Measurements from ENCODE around the gene TRAPPC3.

TRAPPC3 gene

DNA sequence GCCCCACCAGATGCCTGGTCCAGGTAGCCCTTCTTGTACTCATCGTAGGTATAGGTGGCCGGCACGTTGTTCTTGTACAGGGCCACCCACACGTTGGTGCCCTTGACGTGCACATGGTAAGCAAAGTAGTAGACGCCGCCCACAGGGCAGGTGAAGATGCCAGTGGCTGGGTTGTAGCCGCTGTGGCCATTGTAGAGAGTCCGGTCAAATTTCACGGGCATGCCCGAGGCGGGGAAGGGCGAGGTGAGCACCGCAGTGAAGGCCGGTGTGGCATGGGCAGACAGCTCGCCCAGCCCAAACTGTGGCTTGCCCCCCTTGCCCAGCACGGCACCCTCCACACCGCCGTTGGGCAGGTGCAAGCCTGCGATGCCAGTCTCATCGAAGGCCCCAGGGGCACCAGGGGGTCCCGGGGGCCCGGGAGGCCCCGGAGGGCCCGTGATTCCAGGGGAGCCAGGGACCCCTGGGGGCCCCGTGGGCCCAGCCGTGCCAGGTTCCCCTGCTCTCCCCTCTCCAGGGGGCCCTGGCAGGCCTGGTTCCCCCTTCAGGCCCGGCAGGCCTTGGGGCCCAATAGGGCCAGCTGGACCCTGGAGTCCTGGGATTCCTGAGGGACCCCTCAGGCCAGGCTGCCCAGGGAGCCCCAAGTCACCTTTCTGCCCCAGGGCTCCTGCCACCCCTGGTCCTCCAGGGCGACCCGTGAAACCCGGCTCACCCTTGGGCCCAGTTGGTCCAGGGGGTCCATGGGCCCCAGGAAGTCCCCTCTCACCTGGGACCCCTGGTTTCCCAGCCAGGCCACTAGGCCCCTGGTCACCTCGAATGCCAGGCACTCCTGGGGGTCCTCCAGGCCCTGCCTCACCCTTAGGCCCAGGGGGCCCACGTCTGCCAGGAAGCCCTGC, 51.3 kb downstream of the TRAPPC3 start:
- TF ChIP-seq GATA3 (IDR thresholded peaks at IDR 0.05; ENCODE audit: low read depth, low read length) (no peak), GATA2 (IDR thresholded peaks at IDR 0.05; ENCODE audit: low read depth, low read length) (no peak)

- TF ChIP-seq GATA2 (IDR thresholded peaks at IDR 0.05; ENCODE audit: low read depth, low read length) = no peak
- TF ChIP-seq GATA3 (IDR thresholded peaks at IDR 0.05; ENCODE audit: low read depth, low read length) = no peak
These were observed 52.5 kb downstream of the TRAPPC3 start for GRCh38 chr1:36096500-36097432.

GRCh38 chr1:36095760-36096405, 53.4 kb downstream of the TRAPPC3 start:
- TF ChIP-seq GATA3 (IDR thresholded peaks at IDR 0.05; ENCODE audit: low read depth, low read length) = no peak
- TF ChIP-seq GATA2 (IDR thresholded peaks at IDR 0.05; ENCODE audit: low read depth, low read length) = no peak

- TF ChIP-seq GATA2 (IDR thresholded peaks at IDR 0.05; ENCODE audit: low read depth, low read length) (no peak), GATA3 (IDR thresholded peaks at IDR 0.05; ENCODE audit: low read depth, low read length) (no peak)
These were observed 54.6 kb downstream of the TRAPPC3 start for GRCh38 chr1:36094621-36095061.

GRCh38 chr1:36093929-36094328, 55.4 kb downstream of the TRAPPC3 start:
- TF ChIP-seq GATA2 (IDR thresholded peaks at IDR 0.05; ENCODE audit: low read depth, low read length) = no peak
- TF ChIP-seq GATA3 (IDR thresholded peaks at IDR 0.05; ENCODE audit: low read depth, low read length) = no peak

GRCh38 chr1:36093226-36093625, 56.1 kb downstream of the TRAPPC3 start:
- TF ChIP-seq GATA3 (IDR thresholded peaks at IDR 0.05; ENCODE audit: low read depth, low read length) (no peak), GATA2 (IDR thresholded peaks at IDR 0.05; ENCODE audit: low read depth, low read length) (no peak)

DNA sequence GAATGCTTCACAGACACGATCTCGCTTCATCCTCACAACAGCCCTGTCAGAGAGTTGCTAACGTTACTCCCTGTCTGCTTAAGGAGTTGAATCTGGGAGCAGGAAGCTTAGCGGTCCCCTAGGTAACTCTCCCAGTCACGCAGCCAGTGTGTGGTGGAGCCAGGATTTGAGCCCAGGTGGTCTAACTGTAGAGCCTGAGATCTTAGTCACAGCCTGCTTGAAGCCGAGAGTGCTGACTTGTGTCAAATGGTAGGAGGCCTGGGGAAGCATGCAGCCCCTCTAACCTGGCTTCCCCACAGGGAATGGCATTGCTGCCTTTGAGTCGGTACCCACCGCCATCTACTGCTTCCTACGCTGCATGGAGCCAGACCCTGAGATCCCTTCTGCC, 56.5 kb downstream of the TRAPPC3 start:
- TF ChIP-seq GATA3 (IDR thresholded peaks at IDR 0.05; ENCODE audit: low read depth, low read length) = no peak
- TF ChIP-seq GATA2 (IDR thresholded peaks at IDR 0.05; ENCODE audit: low read depth, low read length) = no peak

DNA sequence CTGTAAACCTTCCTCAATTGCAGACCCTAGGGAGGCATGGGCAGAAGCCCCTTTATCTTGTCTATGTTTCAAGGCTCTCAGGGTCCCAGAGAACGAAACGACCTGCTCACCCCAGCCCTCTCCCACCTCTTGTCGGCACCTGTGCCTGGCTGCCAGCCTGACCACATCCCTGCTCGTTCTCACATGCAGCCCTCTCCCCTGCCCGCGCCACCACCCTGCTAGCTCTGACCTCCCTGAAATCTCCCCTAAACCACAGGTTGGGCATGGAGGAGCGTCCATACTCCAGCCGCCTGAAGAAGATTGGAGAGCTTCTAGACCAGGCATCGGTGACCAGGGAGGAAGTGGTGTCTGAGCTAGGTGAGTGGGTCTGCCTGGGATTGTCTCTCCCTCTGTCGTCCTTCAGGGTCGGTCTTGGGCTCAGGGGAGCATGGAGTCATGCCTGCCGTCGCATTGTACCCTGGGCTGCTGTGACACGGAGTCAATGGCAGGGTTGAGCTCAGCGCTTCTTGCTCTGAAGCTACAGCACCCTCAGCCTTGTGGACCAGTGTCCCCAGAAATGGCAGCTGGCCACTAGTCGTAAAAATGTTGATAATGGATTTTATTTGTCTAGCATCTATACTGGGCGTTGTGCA, 57.0 kb downstream of the TRAPPC3 start:
- no peak for TF ChIP-seq GATA3 (IDR thresholded peaks at IDR 0.05; ENCODE audit: low read depth, low read length)
- TF ChIP-seq GATA2 (IDR thresholded peaks at IDR 0.05; ENCODE audit: low read depth, low read length) = no peak

DNA sequence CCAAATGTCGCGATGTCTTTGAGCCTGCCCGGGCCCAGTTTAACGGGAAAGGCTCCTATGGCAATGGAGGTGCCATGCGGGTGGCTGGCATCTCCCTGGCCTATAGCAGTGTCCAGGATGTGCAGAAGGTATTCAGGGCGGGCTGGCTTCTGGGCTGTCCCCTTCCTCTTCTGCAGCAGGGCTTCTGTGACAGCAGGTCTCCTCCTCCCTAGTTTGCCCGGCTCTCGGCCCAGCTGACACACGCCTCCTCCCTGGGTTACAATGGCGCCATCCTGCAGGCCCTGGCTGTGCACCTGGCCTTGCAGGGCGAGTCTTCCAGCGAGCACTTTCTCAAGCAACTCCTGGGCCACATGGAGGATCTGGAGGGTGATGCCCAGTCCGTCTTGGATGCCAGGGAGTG, 57.6 kb downstream of the TRAPPC3 start:
- no peak for TF ChIP-seq GATA3 (IDR thresholded peaks at IDR 0.05; ENCODE audit: low read depth, low read length)
- TF ChIP-seq GATA2 (IDR thresholded peaks at IDR 0.05; ENCODE audit: low read depth, low read length) = no peak

DNA sequence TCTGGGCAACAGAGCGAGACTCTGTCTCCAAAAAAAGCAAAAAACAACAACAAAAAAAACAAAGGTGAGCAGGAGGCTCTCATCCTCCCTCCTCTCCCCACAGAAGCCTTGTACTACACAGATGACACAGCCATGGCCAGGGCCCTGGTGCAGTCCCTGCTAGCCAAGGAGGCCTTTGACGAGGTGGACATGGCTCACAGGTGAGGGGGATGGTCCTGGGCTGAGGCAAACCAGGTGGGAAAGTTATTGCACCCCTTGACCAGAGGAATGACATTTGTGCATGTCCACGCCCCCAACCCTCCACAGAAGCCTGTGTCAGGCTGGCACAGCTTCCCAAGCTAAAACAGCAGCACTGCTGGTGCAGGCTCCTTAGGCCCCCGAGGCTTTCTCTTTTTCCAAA, 58.1 kb downstream of the TRAPPC3 start:
- TF ChIP-seq GATA3 (IDR thresholded peaks at IDR 0.05; ENCODE audit: low read depth, low read length) (no peak), GATA2 (IDR thresholded peaks at IDR 0.05; ENCODE audit: low read depth, low read length) (no peak)

DNA sequence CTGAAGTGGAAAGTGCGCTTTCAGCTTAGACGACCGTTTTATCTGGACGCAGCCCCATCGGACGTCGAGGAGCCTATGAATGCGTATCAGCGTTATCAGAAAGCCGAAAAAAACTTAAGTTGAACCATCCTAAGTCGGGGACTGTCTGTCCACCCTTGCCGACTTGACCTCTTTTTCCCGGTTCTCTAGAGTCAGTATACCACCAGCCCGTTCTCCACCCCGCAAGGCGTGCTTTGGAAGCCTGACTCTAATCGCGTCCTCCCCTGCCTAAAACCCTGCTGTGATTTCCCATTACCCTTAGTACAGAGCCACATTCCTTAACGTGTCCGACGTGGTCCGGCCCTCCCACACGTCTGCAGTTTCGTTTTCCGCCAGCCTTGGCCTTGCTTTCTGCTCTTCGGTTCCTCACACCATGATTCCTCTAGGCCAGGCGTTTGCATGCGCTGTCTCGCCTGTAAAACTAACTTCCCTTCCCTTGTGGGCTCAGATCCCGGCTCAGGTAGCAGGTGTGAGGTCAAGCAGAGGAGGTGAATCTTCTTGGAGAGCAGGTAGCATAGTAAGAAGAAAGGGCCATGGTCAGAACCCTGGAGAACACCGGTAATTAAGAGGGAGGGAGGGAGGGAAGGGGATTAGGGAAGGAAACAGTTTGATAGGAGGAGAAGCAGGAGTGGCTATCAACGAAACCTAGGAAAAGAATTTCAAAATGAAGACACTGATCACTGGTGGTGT, 59.7 kb downstream of the TRAPPC3 start:
- no peak for TF ChIP-seq GATA2 (IDR thresholded peaks at IDR 0.05; ENCODE audit: low read depth, low read length)
- no peak for TF ChIP-seq GATA3 (IDR thresholded peaks at IDR 0.05; ENCODE audit: low read depth, low read length)

- TF ChIP-seq GATA2 (IDR thresholded peaks at IDR 0.05; ENCODE audit: low read depth, low read length) = no peak
- no peak for TF ChIP-seq GATA3 (IDR thresholded peaks at IDR 0.05; ENCODE audit: low read depth, low read length)
These were observed 60.5 kb downstream of the TRAPPC3 start, which contains the start of gene ADPRS for GRCh38 chr1:36088577-36089392. ADPRS (plus strand) TSS chr1:36088892; CDS start chr1:36088905, 13 bp downstream.
